ENCODE measurements around the gene CMSS1.

Gene CMSS1

GRCh38 chr3:99910752-99911290, 93.2 kb downstream of the CMSS1 start:
- Histone ChIP-seq H3K4me3 (replicated peaks; ENCODE audit: insufficient read depth, low read length) (no peak overlapping the region), H3K27ac (replicated peaks) (no peak overlapping the region), H3K27me3 (ENCODE audit: insufficient read depth, poor library complexity, severe bottlenecking) (no peaks in the 10 kb centered on the region)
- no peak for DNase-seq (ENCODE audit: low read depth in 1 of 2, low spot score in 1 of 2)
- TF ChIP-seq SPI1 (IDR thresholded peaks at IDR 0.05; ENCODE audit: borderline replicate concordance, low read depth), result no peak
- TF ChIP-seq, protein P1, sequence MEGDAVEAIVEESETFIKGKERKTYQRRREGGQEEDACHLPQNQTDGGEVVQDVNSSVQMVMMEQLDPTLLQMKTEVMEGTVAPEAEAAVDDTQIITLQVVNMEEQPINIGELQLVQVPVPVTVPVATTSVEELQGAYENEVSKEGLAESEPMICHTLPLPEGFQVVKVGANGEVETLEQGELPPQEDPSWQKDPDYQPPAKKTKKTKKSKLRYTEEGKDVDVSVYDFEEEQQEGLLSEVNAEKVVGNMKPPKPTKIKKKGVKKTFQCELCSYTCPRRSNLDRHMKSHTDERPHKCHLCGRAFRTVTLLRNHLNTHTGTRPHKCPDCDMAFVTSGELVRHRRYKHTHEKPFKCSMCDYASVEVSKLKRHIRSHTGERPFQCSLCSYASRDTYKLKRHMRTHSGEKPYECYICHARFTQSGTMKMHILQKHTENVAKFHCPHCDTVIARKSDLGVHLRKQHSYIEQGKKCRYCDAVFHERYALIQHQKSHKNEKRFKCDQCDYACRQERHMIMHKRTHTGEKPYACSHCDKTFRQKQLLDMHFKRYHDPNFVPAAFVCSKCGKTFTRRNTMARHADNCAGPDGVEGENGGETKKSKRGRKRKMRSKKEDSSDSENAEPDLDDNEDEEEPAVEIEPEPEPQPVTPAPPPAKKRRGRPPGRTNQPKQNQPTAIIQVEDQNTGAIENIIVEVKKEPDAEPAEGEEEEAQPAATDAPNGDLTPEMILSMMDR (IDR thresholded peaks at IDR 0.05; ENCODE audit: insufficient read depth, low read length), result no peak
- TF ChIP-seq POLR2AphosphoS5 (IDR thresholded peaks at IDR 0.05; ENCODE audit: low read depth), result no peak
- no peak for TF ChIP-seq GABPA (IDR thresholded peaks at IDR 0.05; ENCODE audit: low read depth)
- no peak for TF ChIP-seq REST (IDR thresholded peaks at IDR 0.05; ENCODE audit: insufficient replicate concordance, low read depth)

- no peak overlapping the region for H3K4me3 ChIP-seq (replicated peaks; ENCODE audit: insufficient read depth, low read length)
- TF ChIP-seq POLR2AphosphoS5 (IDR thresholded peaks at IDR 0.05; ENCODE audit: low read depth) (no peak), SPI1 (IDR thresholded peaks at IDR 0.05; ENCODE audit: borderline replicate concordance, low read depth) (no peak), REST (IDR thresholded peaks at IDR 0.05; ENCODE audit: insufficient replicate concordance, low read depth) (no peak), GABPA (IDR thresholded peaks at IDR 0.05; ENCODE audit: low read depth) (no peak)
- TF ChIP-seq, protein P1 (IDR thresholded peaks at IDR 0.05; ENCODE audit: insufficient read depth, low read length), result no peak
- no peak for DNase-seq (ENCODE audit: low read depth in 1 of 2, low spot score in 1 of 2)
- no peaks in the 10 kb centered on the region for H3K27me3 ChIP-seq (ENCODE audit: insufficient read depth, poor library complexity, severe bottlenecking)
- no peak overlapping the region for H3K27ac ChIP-seq (replicated peaks)
Observed at GRCh38 chr3:99911433-99911832, 93.8 kb downstream of the CMSS1 start.

GRCh38 chr3:99915906-99916432, 98.3 kb downstream of the CMSS1 start:
- H3K27me3 ChIP-seq (ENCODE audit: insufficient read depth, poor library complexity, severe bottlenecking), result no peaks in the 10 kb centered on the region
- H3K4me3 ChIP-seq (replicated peaks; ENCODE audit: insufficient read depth, low read length), result no peak overlapping the region
- TF ChIP-seq, protein P1 (IDR thresholded peaks at IDR 0.05; ENCODE audit: insufficient read depth, low read length), result no peak
- TF ChIP-seq POLR2AphosphoS5 (IDR thresholded peaks at IDR 0.05; ENCODE audit: low read depth) (no peak), GABPA (IDR thresholded peaks at IDR 0.05; ENCODE audit: low read depth) (no peak), REST (IDR thresholded peaks at IDR 0.05; ENCODE audit: insufficient replicate concordance, low read depth) (no peak), SPI1 (IDR thresholded peaks at IDR 0.05; ENCODE audit: borderline replicate concordance, low read depth) (no peak)
- DNase-seq (ENCODE audit: low read depth in 1 of 2, low spot score in 1 of 2), result no peak
- H3K27ac ChIP-seq (replicated peaks), result no peak overlapping the region
